Upper lobe of left lung (tissue), 4 donors: ENCODE data around the gene ATN1.

Source experiments
- EP300 ChIP-seq, 4 donors: sonication (generic); formaldehyde crosslinking; IDR thresholded peaks; one replicate each; pipeline ENCODE4 v1.5.1; 2017; ENCODE audit warnings: antibody characterized with exemption in 4 of 4, control low read depth in 2 of 4
- POLR2A ChIP-seq, 4 donors: fragments of 450-650 bp; IDR thresholded peaks; one replicate each; pipeline ENCODE4 v1.5.1; 2016 to 2017; ENCODE audit warnings: antibody characterized with exemption in 4 of 4, mild to moderate bottlenecking in 2 of 4
- POLR2AphosphoS5 ChIP-seq, 2 donors: sonication (generic); formaldehyde crosslinking; IDR thresholded peaks; one replicate each; pipeline ENCODE4 v1.5.1; 2017; ENCODE audit warnings: antibody characterized with exemption in 2 of 2
- TF ChIP-seq, protein P1 (sequence below), 6 experiments: fragments of 450-650 bp in 4 of 6; fragments of 200-600 bp in 2 of 6; sonication (generic) in 2 of 6; IDR thresholded peaks; one replicate each; pipeline ENCODE4 v1.5.1; 2016 to 2019; ENCODE audit warnings: antibody characterized with exemption in 6 of 6

GRCh38 chr12:6919588-6919987, 8.2 kb upstream of the ATN1 start:
- TF ChIP-seq, protein P1, sequence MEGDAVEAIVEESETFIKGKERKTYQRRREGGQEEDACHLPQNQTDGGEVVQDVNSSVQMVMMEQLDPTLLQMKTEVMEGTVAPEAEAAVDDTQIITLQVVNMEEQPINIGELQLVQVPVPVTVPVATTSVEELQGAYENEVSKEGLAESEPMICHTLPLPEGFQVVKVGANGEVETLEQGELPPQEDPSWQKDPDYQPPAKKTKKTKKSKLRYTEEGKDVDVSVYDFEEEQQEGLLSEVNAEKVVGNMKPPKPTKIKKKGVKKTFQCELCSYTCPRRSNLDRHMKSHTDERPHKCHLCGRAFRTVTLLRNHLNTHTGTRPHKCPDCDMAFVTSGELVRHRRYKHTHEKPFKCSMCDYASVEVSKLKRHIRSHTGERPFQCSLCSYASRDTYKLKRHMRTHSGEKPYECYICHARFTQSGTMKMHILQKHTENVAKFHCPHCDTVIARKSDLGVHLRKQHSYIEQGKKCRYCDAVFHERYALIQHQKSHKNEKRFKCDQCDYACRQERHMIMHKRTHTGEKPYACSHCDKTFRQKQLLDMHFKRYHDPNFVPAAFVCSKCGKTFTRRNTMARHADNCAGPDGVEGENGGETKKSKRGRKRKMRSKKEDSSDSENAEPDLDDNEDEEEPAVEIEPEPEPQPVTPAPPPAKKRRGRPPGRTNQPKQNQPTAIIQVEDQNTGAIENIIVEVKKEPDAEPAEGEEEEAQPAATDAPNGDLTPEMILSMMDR (IDR thresholded peaks at IDR 0.05) = no peak
- TF ChIP-seq POLR2AphosphoS5 (IDR thresholded peaks at IDR 0.05) (no peak), EP300 (IDR thresholded peaks at IDR 0.05) (no peak), POLR2A (IDR thresholded peaks at IDR 0.05) (no peak)
